DND-41 (cell line): Measurements from ENCODE around the gene ZNF398.

Source experiments
- EZH2 ChIP-seq: IDR thresholded peaks from 3 replicates; pipeline ENCODE4 v1.6.1; 2012; ENCODE audit warnings: borderline replicate concordance, low read depth, mild to moderate bottlenecking, moderate library complexity, low read length, inconsistent platforms; ENCODE audit not compliant: severe bottlenecking
- TF ChIP-seq, protein P1 (sequence below): IDR thresholded peaks from 2 replicates; pipeline ENCODE4 v1.5.1; 2012; ENCODE audit warnings: borderline replicate concordance, low read length, moderate library complexity, mild to moderate bottlenecking; ENCODE audit not compliant: poor library complexity, severe bottlenecking; ENCODE audit errors: extremely low read depth

DNA sequence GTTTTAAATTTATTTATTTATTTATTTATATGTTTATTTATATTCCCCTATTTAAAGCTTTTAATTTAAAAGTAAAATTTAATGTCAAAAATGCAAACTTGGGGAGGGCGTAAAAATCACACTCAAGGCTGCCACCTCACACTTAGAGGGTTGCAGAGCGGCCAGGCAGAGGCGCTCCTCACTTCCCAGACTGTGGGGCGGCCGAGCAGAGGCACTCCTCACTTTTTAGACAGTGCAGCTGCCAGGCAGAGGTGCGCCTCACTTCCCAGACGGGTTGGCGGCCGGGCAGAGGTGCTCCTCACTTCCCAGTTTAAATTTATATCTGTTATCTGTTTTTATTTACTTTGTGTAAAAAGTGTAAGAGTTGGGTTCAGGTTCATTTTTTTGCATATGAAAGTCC is 11.1 kb upstream of the ZNF398 start:
- TF ChIP-seq, protein P1, sequence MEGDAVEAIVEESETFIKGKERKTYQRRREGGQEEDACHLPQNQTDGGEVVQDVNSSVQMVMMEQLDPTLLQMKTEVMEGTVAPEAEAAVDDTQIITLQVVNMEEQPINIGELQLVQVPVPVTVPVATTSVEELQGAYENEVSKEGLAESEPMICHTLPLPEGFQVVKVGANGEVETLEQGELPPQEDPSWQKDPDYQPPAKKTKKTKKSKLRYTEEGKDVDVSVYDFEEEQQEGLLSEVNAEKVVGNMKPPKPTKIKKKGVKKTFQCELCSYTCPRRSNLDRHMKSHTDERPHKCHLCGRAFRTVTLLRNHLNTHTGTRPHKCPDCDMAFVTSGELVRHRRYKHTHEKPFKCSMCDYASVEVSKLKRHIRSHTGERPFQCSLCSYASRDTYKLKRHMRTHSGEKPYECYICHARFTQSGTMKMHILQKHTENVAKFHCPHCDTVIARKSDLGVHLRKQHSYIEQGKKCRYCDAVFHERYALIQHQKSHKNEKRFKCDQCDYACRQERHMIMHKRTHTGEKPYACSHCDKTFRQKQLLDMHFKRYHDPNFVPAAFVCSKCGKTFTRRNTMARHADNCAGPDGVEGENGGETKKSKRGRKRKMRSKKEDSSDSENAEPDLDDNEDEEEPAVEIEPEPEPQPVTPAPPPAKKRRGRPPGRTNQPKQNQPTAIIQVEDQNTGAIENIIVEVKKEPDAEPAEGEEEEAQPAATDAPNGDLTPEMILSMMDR, result no peak
- TF ChIP-seq EZH2, result no peak
